GM15510 (cell line): Measurements from ENCODE around the gene PRMT9.

Source experiments
- POLR2A ChIP-seq: IDR thresholded peaks from 3 replicates; pipeline ENCODE4 v1.6.1; 2011; ENCODE audit warnings: borderline replicate concordance; ENCODE audit not compliant: insufficient read length; ENCODE audit errors: extremely low read depth

PRMT9 gene

GRCh38 chr4:147610686-147611085 lies 73.3 kb downstream of the PRMT9 start:
- TF ChIP-seq POLR2A = no peak

- no peak for TF ChIP-seq POLR2A
Observed at GRCh38 chr4:147607471-147607870, 76.5 kb downstream of the PRMT9 start.

- TF ChIP-seq POLR2A = no peak
Observed at GRCh38 chr4:147605499-147605898, 78.5 kb downstream of the PRMT9 start.

- TF ChIP-seq POLR2A = no peak
Observed at GRCh38 chr4:147599769-147600168, 84.2 kb downstream of the PRMT9 start.

GRCh38 chr4:147599206-147599605 lies 84.8 kb downstream of the PRMT9 start:
- TF ChIP-seq POLR2A = no peak

GRCh38 chr4:147597561-147597960 lies 86.4 kb downstream of the PRMT9 start:
- TF ChIP-seq POLR2A = no peak

GRCh38 chr4:147596981-147597380 lies 87.0 kb downstream of the PRMT9 start:
- TF ChIP-seq POLR2A = no peak

- no peak for TF ChIP-seq POLR2A
Observed at GRCh38 chr4:147596377-147596776, 87.6 kb downstream of the PRMT9 start.

- no peak for TF ChIP-seq POLR2A
Observed at GRCh38 chr4:147594578-147594977, 89.4 kb downstream of the PRMT9 start.

GRCh38 chr4:147594107-147594506 lies 89.9 kb downstream of the PRMT9 start:
- TF ChIP-seq POLR2A = no peak

GRCh38 chr4:147591106-147591505 lies 92.9 kb downstream of the PRMT9 start:
- TF ChIP-seq POLR2A = no peak

- TF ChIP-seq POLR2A = no peak
Observed at GRCh38 chr4:147590249-147590920, 93.6 kb downstream of the PRMT9 start.

- no peak for TF ChIP-seq POLR2A
Observed at GRCh38 chr4:147589586-147589985, 94.4 kb downstream of the PRMT9 start.
